HPDE6-E6E7 (cell line): ENCODE data around the gene DIP2C.
"Not testable (repeated sequence)": the region's sequence is repeated elsewhere in the genome, so short reads cannot be mapped to it uniquely, and the experiment has no call there.

ENCODE experiments used
- DNase-seq: peaks from one replicate; pipeline ENCODE4 v3.0.0; 2011; ENCODE audit warnings: missing footprints; ENCODE audit errors: extremely low spot score

Gene DIP2C

DNA sequence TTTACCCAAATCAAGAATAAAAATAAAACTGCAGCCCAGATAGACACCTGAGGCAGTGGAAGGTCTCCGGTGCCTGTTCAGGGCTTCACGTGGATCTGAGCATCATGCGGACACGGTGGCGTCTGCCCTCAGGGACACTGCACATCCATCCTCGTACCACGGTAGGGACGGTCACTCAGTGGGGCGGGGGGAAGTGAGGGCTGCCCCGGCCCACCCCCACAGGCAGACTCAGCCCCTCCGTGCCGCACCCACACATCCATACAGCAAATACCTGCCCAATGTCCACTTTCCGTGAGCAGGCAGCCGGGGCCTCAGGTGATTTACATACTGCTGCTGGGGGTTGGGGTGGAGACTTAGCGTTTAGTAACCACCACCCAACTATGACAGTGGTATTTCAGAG, 207.8 kb downstream of the DIP2C start:
- no peak for DNase-seq

DNA sequence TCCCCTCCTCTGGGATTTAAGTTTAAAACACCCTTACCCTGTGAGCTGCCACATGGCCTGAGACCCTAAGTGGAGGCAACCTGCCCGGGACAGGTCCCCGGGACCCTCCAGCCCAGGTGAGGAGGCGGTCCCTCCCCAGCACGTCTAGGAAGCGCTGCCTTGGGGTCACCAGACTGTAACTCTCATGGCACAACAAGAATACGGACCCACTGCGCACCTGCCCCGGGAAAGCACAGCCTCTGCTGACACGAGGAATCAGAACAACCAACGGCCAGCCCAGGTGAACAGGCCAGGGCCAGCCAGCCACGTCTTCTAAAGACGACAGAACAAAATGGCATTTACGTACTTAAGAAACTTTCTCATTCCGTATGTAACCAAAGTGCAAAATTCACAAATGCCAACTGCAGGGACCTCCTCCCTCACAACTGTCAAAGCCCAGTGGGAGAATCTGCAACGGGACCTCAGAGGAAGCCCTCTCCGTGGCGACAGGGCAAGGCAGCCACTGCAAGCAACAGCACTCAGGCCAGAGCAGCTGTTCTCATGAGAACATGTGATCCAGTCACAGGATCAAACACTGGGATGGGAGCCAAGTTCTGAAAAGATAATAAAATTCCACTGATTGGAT, 208.4 kb downstream of the DIP2C start:
- no peak for DNase-seq

- no peak for DNase-seq
These were observed 209.0 kb downstream of the DIP2C start for GRCh38 chr10:480498-480927.

DNA sequence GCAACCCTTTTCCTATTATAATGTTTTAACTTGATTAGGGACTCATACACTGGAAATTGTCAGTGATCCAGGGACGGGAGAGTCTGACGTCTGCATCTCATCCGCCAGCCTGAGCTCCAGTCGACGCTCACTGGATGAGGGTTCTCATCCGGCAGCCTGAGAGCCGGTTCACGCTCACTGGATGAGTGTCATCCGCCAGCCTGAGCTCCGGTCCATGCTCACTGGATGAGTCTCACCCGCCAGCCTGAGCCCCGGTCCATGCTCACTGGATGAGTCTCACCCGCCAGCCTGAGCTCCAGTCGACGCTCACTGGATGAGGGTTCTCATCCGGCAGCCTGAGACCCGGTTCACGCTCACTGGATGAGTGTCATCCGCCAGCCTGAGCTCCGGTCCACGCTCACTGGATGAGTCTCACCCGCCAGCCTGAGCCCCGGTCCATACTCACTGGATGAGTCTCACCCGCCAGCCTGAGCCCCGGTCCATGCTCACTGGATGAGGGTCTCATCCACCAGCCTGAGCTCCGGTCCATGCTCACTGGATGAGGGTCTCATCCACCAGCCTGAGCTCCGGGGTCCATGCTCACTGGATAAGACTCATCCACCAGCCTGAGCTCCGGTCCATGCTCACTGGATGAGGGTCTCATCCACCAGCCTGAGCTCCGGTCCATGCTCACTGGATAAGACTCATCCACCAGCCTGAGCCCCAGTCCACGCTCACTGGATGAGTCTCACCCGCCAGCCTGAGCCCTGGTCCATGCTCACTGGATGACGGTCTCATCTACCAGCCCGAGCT, 209.6 kb downstream of the DIP2C start:
- DNase-seq, result not testable (repeated sequence)

DNA sequence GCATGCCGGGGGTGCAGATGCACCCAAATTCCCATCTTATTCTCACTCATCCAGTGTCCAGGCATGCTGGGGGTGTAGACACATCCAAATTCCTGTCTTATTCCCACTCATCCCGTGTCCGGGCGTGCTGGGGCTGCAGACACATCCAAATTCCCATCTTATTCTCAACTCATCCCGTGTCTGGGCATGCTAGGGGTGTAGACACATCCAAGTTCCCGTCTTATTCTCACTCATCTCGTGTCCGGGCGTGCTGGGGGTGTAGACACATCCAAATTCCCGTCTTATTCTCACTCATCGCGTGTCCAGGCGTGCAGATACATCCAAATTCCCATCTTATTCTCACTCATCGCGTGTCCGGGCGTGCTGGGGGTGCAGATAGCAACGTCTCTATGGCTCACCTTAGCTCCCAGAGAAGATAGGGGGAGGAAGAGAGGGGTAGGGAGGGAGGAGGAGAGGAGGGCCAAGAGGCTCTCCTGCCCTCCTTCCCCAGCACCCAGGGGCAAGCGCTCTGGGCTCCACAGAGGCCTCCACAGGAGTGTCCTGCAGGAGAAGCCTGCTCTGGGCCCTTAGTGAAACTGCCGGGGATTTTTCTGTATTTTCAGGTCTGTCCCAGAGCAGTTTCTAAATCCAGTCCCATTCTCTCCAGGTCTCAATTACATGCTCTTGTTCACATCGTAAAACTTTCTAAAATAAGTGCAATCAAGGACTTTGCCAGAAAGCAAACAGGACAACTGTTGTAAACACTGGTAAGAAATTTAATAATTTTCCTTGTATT, 210.8 kb downstream of the DIP2C start:
- no peak for DNase-seq

DNA sequence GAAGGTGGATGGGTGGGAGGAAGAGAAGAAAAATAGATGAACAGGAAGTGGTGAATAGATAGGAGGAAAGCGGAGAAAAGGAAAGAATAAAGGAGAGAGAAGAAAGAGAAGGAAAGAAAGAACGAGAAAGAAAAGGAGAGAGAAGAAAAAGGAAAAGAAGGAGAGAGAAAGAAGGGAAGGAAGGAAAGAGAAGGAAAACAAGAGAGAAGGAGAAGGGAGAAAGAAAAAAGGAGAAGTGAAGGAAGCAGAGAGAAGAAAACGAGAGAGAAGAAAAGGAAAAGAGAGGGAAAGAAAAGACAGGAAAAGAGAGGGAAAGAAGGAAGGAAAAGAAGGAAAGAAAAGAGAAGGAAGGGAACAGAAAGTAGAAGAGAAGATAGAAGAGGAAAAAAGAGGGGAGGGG, 211.8 kb downstream of the DIP2C start:
- no peak for DNase-seq

DNA sequence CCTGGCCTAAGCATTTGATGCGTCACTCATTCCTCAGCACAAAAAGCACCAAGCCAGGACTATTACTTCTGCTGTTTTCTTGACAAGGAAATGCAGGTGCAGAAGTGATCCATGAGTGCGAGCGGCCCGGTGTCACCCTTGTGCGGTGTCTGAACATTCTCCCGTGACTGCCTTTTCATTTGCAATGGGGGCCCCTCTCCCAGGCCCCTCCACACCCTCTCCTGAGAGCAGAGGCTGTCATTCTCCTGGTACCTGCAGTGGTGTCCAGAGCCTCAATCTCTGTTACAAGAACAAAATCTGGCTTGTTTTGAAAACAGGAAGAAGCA, 213.1 kb downstream of the DIP2C start:
- DNase-seq, result no peak

DNA sequence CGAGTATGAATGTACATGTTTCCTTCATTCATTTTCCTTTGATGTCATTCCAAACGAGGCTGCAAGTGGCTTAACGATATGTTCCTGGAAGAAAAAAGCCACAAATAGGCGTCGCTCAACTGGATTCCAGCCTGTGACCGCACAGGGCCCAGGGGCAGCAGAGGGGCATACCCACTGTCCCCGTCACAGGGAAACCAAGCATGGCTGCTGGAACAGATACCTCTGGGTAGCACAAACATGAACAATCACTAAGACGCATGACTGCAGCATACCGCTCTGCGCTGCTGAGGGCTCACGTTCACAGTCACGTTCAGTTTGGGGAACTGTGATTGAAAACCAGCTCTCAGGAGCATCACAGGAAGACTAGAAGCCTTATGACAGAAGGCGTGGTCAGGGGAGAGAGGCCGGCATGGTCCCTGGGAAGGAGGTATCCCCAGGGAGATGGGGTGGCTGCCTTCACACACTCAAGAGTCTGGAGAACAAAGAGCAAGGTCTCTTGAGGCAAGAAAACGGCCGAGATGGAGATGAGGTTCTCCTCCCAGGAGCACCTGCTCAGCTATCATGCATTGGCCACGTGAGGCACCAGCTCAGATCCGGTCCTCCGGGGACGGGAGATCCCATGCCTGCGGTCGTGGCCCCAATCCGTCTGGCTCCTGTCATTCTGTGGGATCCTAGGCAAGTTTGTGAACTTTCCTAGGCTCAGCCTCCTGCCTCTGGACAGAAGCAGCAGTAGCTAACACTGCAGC, 213.6 kb downstream of the DIP2C start:
- DNase-seq, result no peak

DNA sequence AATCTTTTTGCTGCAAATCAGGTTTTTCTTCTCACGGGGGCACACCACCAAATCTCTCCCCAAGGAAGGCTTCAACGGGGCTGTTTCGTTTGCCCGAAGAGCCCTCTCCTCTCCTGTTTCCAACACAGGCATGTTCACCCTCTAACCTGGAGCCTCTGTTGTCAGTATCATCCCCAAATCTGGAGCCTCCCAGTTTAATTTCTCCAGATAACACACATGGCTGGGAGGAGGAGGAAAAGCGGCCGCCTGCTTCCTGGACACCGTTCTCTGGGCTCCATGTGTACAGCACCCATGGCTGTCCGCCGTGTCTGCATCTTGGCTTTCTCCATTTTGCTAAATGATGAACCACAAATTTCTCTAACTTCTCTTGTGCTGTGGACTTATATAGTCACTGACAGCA, 214.5 kb downstream of the DIP2C start:
- DNase-seq, result no peak

- DNase-seq, result no peak
These were observed 215.1 kb downstream of the DIP2C start for GRCh38 chr10:474406-474805.

- no peak for DNase-seq
These were observed 217.1 kb downstream of the DIP2C start for GRCh38 chr10:472241-472910.

- no peak for DNase-seq
These were observed 219.0 kb downstream of the DIP2C start for GRCh38 chr10:470339-471003.

- no peak for DNase-seq
These were observed 219.5 kb downstream of the DIP2C start for GRCh38 chr10:469947-470338.

- DNase-seq, result no peak
These were observed 229.7 kb downstream of the DIP2C start for GRCh38 chr10:459743-460142.

DNA sequence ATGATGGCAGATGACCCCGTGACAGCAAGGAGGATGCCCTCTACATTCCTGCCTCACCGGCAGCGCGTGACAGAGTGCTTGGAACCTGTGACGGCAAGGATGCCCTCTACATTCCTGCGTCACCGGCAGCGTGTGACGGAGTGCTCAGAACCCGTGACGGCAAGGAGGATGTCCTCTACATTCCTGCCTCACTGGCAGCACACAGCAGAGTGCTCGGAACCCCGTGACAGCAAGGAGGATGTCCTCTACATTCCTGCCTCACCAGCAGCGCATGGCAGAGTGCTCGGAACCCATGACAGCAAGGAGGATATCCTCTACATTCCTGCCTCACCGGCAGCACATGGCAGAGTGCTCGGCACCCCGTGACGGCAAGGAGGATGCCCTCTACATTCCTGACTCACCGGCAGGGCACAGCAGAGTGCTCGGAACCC, 231.0 kb downstream of the DIP2C start:
- DNase-seq, result no peak

DNA sequence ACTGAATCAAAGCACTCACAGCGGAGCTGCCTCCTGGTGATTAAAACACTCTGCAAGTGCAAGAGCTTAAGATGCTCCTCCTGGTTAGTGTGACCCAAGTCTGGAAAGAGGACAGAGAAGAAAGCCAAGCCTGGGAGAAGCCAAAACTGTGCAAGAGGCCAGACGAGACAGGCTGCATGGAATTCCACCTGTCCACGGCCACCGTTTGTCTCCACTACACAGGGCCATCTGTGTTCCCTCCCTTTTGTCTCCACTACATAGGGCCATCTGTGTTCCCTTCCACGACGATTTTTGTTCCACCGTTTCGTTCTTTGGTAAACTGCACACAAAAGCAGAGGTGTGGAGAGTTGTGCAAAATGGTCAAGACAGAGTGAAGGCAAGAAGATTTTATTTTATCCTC, 233.0 kb downstream of the DIP2C start:
- no peak for DNase-seq

GRCh38 chr10:454860-455259, 234.6 kb downstream of the DIP2C start:
- DNase-seq, result no peak

GRCh38 chr10:453647-454046, 235.8 kb downstream of the DIP2C start:
- DNase-seq, result no peak

GRCh38 chr10:452512-453426, 236.7 kb downstream of the DIP2C start:
- DNase-seq, result no peak

DNA sequence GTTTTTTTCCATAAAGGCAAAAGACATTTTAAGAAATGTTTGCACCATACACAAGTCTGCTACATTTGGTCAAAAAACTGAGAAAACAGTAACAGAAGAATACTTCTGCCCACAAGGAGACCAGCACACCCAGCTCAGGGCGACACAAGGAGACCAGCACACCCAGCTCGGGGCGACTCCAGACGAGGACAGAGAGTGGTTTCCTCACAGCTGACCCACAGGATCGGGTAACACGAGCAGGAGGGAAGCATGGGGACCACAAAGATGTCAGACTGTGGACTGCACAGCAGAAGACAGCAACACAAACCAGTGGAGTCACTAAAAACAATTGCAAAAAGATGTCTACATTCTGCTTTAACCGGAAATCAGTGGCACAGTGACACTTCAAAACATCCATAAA, 237.6 kb downstream of the DIP2C start:
- no peak for DNase-seq
